Activated CD8-positive, alpha-beta T cell treated with anti-CD3 and anti-CD28 coated beads for 36 hours (primary cell): ENCODE data around the gene ATXN7L1. TPM values are rescaled to one million over a fixed set of nuclear protein-coding genes. Genes with fewer than 3 reads are reported as not detected.

ENCODE experiments used
- ATAC-seq: fragments of 200-7000 bp; cut with Tn5 transposase; one replicate; pipeline ENCODE4 v1.10.0; 2021; ENCODE audit warnings: mild to moderate bottlenecking, moderate library complexity
- CTCF ChIA-PET: fragments of 350-600 bp; sonication (Branson Sonifier 250); formaldehyde crosslinking; loops from one replicate; lab custom pipeline; 2021; ENCODE audit warnings: antibody characterized with exemption; lab: Charles Lee
- POLR2A ChIA-PET: fragments of 350-600 bp; sonication (Branson Sonifier 250); formaldehyde crosslinking; loops from one replicate; lab custom pipeline; 2021; ENCODE audit warnings: antibody characterized with exemption; lab: Charles Lee
- DNase-seq: peaks from one replicate; pipeline ENCODE4 v3.0.0-alpha.2; 2020
- H3K27ac Mint-ChIP-seq: one replicate; pipeline ENCODE4 v1.8.0; 2021; ENCODE audit warnings: mild to moderate bottlenecking, mixed read lengths
- H3K27me3 Mint-ChIP-seq: one replicate; pipeline ENCODE4 v1.8.0; 2021; ENCODE audit warnings: mixed read lengths
- H3K36me3 Mint-ChIP-seq: one replicate; pipeline ENCODE4 v1.8.0; 2021; ENCODE audit warnings: low read depth, mixed read lengths
- H3K4me1 Mint-ChIP-seq: one replicate; pipeline ENCODE4 v1.8.0; 2021; ENCODE audit warnings: low read depth, mixed read lengths
- H3K4me3 Mint-ChIP-seq: one replicate; pipeline ENCODE4 v1.8.0; 2021; ENCODE audit warnings: mild to moderate bottlenecking, moderate library complexity, mixed read lengths
- H3K9me3 Mint-ChIP-seq: one replicate; pipeline ENCODE4 v1.8.0; 2021; ENCODE audit warnings: mixed read lengths
- intact Hi-C: fragments of 100-400 bp; cut with micrococcal nuclease; formaldehyde crosslinking; loops from one replicate; pipeline ENCODE4 v1.10.0; 2022
- total RNA-seq, 2 experiments: library from RNA; stranded (reverse); gene quantifications; one replicate each; pipeline ENCODE4 v1.2.3, GENCODE V29; 2021
- TF ChIP-seq, protein P1 (sequence below): fragments of 200-600 bp; IDR thresholded peaks from one replicate; pipeline ENCODE4 v1.8.0; 2022; ENCODE audit warnings: antibody characterized with exemption, mild to moderate bottlenecking

The ATXN7L1 gene
- total RNA-seq, 2 experiments from 2014 or later, result 4.8 to 5.3 TPM

- Mint-ChIP-seq H3K36me3 (no peaks in the 10 kb centered on the region), H3K4me3 (no peak overlapping the region), H3K4me1 (no peaks in the 10 kb centered on the region), H3K27me3 (no peaks in the 10 kb centered on the region), H3K9me3 (no peaks in the 10 kb centered on the region), H3K27ac (no peak overlapping the region)
- POLR2A ChIA-PET, result interaction anchor here (0.6 to 0.8 kb wide), 2 partner anchors 13 to 161 kb away, joined by 3 read pairs; no protein-coding TSS in a partner anchor
- DNase-seq, result no peak
- ATAC-seq, result no peak
- intact Hi-C loops, result no loop called here
- CTCF ChIA-PET, result interaction anchor here (0.7 to 2.0 kb wide), 11 partner anchors 9 to 299 kb away, joined by 3 to 7 read pairs (median 4); no protein-coding TSS in a partner anchor
- TF ChIP-seq, protein P1, sequence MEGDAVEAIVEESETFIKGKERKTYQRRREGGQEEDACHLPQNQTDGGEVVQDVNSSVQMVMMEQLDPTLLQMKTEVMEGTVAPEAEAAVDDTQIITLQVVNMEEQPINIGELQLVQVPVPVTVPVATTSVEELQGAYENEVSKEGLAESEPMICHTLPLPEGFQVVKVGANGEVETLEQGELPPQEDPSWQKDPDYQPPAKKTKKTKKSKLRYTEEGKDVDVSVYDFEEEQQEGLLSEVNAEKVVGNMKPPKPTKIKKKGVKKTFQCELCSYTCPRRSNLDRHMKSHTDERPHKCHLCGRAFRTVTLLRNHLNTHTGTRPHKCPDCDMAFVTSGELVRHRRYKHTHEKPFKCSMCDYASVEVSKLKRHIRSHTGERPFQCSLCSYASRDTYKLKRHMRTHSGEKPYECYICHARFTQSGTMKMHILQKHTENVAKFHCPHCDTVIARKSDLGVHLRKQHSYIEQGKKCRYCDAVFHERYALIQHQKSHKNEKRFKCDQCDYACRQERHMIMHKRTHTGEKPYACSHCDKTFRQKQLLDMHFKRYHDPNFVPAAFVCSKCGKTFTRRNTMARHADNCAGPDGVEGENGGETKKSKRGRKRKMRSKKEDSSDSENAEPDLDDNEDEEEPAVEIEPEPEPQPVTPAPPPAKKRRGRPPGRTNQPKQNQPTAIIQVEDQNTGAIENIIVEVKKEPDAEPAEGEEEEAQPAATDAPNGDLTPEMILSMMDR, result no peak
These were observed 132.9 kb downstream of the ATXN7L1 start for GRCh38 chr7:105743351-105744090.

GRCh38 chr7:105742787-105743186, 133.6 kb downstream of the ATXN7L1 start:
- DNase-seq, result no peak
- Mint-ChIP-seq H3K27me3 (no peaks in the 10 kb centered on the region), H3K36me3 (no peaks in the 10 kb centered on the region), H3K4me3 (no peak overlapping the region), H3K27ac (no peak overlapping the region), H3K9me3 (no peaks in the 10 kb centered on the region), H3K4me1 (no peaks in the 10 kb centered on the region)
- no peak for ATAC-seq
- TF ChIP-seq, protein P1, result no peak
- intact Hi-C loops, result no loop called here
- POLR2A ChIA-PET, result no interaction called here
- CTCF ChIA-PET, result interaction anchor here (0.7 to 2.0 kb wide), 8 partner anchors 9 to 300 kb away, joined by 3 to 7 read pairs (median 4); no protein-coding TSS in a partner anchor

- no peak for DNase-seq
- intact Hi-C loops, result no loop called here
- H3K9me3 Mint-ChIP-seq, result no peaks in the 10 kb centered on the region
- CTCF ChIA-PET, result interaction anchor here (0.9 to 2.0 kb wide), 5 partner anchors 10 to 177 kb away, joined by 3 to 5 read pairs (median 3); no protein-coding TSS in a partner anchor
- H3K27me3 Mint-ChIP-seq, result no peaks in the 10 kb centered on the region
- H3K36me3 Mint-ChIP-seq, result no peaks in the 10 kb centered on the region
- no peak overlapping the region for H3K4me3 Mint-ChIP-seq
- TF ChIP-seq, protein P1, result no peak
- H3K27ac Mint-ChIP-seq, result no peak overlapping the region
- ATAC-seq, result no peak
- H3K4me1 Mint-ChIP-seq, result no peaks in the 10 kb centered on the region
- POLR2A ChIA-PET, result no interaction called here
These were observed 134.4 kb downstream of the ATXN7L1 start for GRCh38 chr7:105741982-105742381.

- ChIA-PET POLR2A (no interaction called here), CTCF (interaction anchor here (0.9 to 1.6 kb wide), 5 partner anchors 15 to 320 kb away, joined by 3 to 7 read pairs (median 3); no protein-coding TSS in a partner anchor)
- TF ChIP-seq, protein P1, result no peak
- DNase-seq (no peak), ATAC-seq (no peak)
- Mint-ChIP-seq H3K9me3 (no peaks in the 10 kb centered on the region), H3K27me3 (no peaks in the 10 kb centered on the region), H3K36me3 (no peaks in the 10 kb centered on the region), H3K4me1 (no peaks in the 10 kb centered on the region), H3K27ac (no peak overlapping the region), H3K4me3 (no peak overlapping the region)
- intact Hi-C loops, result no loop called here
These were observed 138.3 kb downstream of the ATXN7L1 start for GRCh38 chr7:105738133-105738532.

GRCh38 chr7:105734233-105734632, 142.2 kb downstream of the ATXN7L1 start:
- DNase-seq (no peak), ATAC-seq (no peak)
- TF ChIP-seq, protein P1, result no peak
- POLR2A ChIA-PET, result no interaction called here
- Mint-ChIP-seq H3K27me3 (no peaks in the 10 kb centered on the region), H3K4me3 (no peak overlapping the region), H3K36me3 (no peaks in the 10 kb centered on the region), H3K27ac (no peak overlapping the region), H3K9me3 (no peaks in the 10 kb centered on the region), H3K4me1 (no peaks in the 10 kb centered on the region)
- intact Hi-C loops, result no loop called here
- CTCF ChIA-PET, result interaction anchor here (1.0 to 1.5 kb wide), 4 partner anchors 9 to 308 kb away, joined by 3 to 5 read pairs (median 4); no protein-coding TSS in a partner anchor
